Activated CD8-positive, alpha-beta memory T cell treated with anti-CD3 and anti-CD28 coated beads, Interleukin-2, amount 10 ng/mL, durations not matched to agents 7 days and 5 days (primary cell): ENCODE results near the gene ZGPAT. TPM values are rescaled to one million over a fixed set of nuclear protein-coding genes. Genes with fewer than 3 reads are reported as not detected.
"Not testable (repeated sequence)": the region's sequence is repeated elsewhere in the genome, so short reads cannot be mapped to it uniquely, and the experiment has no call there.

Source experiments
- ATAC-seq: fragments of 150-1000 bp; cut with Tn5 transposase; one replicate; pipeline ENCODE4 v1.10.0; 2021; ENCODE audit warnings: moderate library complexity
- CTCF ChIA-PET: fragments of 350-600 bp; sonication (Branson Sonifier 250); formaldehyde crosslinking; loops from one replicate; lab custom pipeline; 2021; ENCODE audit warnings: antibody characterized with exemption; lab: Charles Lee
- DNase-seq: peaks from one replicate; pipeline ENCODE4 v3.0.0-alpha.2; 2020
- H3K27ac Mint-ChIP-seq: one replicate; pipeline ENCODE4 v1.8.0; 2021; ENCODE audit warnings: mild to moderate bottlenecking, mixed read lengths
- H3K27me3 Mint-ChIP-seq: one replicate; pipeline ENCODE4 v1.8.0; 2021; ENCODE audit warnings: mixed read lengths
- H3K36me3 Mint-ChIP-seq: one replicate; pipeline ENCODE4 v1.8.0; 2021; ENCODE audit warnings: mild to moderate bottlenecking, mixed read lengths
- H3K4me1 Mint-ChIP-seq: one replicate; pipeline ENCODE4 v1.8.0; 2021; ENCODE audit warnings: mixed read lengths
- H3K4me3 Mint-ChIP-seq: one replicate; pipeline ENCODE4 v1.8.0; 2021; ENCODE audit warnings: mild to moderate bottlenecking, moderate library complexity, mixed read lengths
- H3K9me3 Mint-ChIP-seq: one replicate; pipeline ENCODE4 v1.8.0; 2022; ENCODE audit warnings: low read depth, mixed read lengths
- total RNA-seq, 2 experiments: library from RNA; stranded (reverse); gene quantifications; one replicate each; pipeline ENCODE4 v1.2.3, GENCODE V29; 2021

ZGPAT gene
- total RNA-seq, 2 experiments from 2014 or later: 38.8 to 54.6 TPM

DNA sequence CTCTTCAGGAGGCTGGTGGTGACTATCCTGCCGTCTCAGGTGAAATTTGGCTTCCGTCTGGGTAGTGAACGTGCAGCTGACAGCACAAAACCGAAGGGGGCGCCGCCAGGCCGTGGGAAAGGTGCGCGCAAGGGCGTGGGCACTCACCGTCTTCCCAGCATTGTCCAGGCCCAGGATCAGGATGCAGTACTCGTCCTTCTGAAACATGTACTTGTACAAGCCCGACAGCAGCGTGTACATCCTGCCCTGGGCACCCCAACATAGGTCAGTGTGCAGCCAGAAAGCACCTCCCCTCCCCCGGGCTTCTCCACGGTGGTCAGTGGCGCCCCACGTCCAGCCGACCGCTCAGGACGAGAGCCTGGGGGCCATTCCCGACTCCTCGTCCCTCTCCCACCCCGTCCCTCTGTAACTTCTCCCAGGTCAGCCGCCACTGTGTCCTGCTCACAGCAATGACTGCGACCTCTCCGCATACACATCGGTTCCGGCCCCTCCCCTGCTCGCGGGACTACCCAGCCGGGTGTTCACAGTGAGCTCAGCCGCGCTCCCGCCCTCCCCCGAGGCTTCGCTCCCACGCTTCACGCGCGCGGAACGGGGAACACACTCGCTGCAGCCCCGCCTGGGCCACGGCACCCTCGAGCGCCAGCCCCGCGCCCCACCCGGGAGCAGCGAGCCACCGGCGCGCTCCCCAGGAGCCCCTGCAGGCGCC lies 834 bp upstream of the ZGPAT start:
- H3K9me3 Mint-ChIP-seq: no peaks in the 10 kb centered on the region
- peaks cover 44% of the 10 kb centered on the region for H3K36me3 Mint-ChIP-seq
- peak overlapping the region; percentile 83 for H3K4me3 Mint-ChIP-seq
- peaks cover 53% of the 10 kb centered on the region for H3K4me1 Mint-ChIP-seq
- DNase-seq (peak; percentile 80), ATAC-seq (peak; percentile 61)
- CTCF ChIA-PET: interaction anchor here (0.7 to 3.9 kb wide), 17 partner anchors 9 to 273 kb away, joined by 3 to 31 read pairs (median 7); partner anchors contain the start of genes LIME1, PRPF6, PTK6 and SAMD10
- H3K27ac Mint-ChIP-seq: peak overlapping the region; percentile 71
- H3K27me3 Mint-ChIP-seq: no peaks in the 10 kb centered on the region

- peaks cover 54% of the 10 kb centered on the region for H3K36me3 Mint-ChIP-seq
- DNase-seq: peak; percentile 43
- CTCF ChIA-PET: interaction anchor here (0.8 to 3.9 kb wide), 17 partner anchors 11 to 349 kb away, joined by 3 to 31 read pairs (median 7); partner anchors contain the start of genes GMEB2, LIME1, PRPF6 and SAMD10
- no peaks in the 10 kb centered on the region for H3K9me3 Mint-ChIP-seq
- no peaks in the 10 kb centered on the region for H3K27me3 Mint-ChIP-seq
- peak; percentile 14 for ATAC-seq
- H3K27ac Mint-ChIP-seq: peak overlapping the region; percentile 77
- H3K4me1 Mint-ChIP-seq: peaks cover 54% of the 10 kb centered on the region
- peak overlapping the region; percentile 83 for H3K4me3 Mint-ChIP-seq
These were observed 686 bp downstream of the ZGPAT start for GRCh38 chr20:63708301-63709148.

- peaks cover under 1% of the 10 kb centered on the region for H3K9me3 Mint-ChIP-seq
- H3K36me3 Mint-ChIP-seq: peaks cover 58% of the 10 kb centered on the region
- ATAC-seq: no peak
- H3K4me1 Mint-ChIP-seq: peaks cover 54% of the 10 kb centered on the region
- no peaks in the 10 kb centered on the region for H3K27me3 Mint-ChIP-seq
- H3K4me3 Mint-ChIP-seq: peak overlapping the region; percentile 83
- H3K27ac Mint-ChIP-seq: no peak overlapping the region
- CTCF ChIA-PET: interaction anchor here (0.8 to 3.9 kb wide), 4 partner anchors 28 to 348 kb away, joined by 3 to 31 read pairs (median 16); partner anchors contain the start of genes LIME1, SLC2A4RG and TPD52L2
- DNase-seq: peak; percentile 40
These were observed 1.3 kb downstream of the ZGPAT start for GRCh38 chr20:63709149-63709527.

- ATAC-seq (no peak), DNase-seq (no peak)
- no peaks in the 10 kb centered on the region for H3K27me3 Mint-ChIP-seq
- no peak overlapping the region for H3K27ac Mint-ChIP-seq
- H3K4me3 Mint-ChIP-seq: no peak overlapping the region
- H3K4me1 Mint-ChIP-seq: peaks cover 50% of the 10 kb centered on the region
- H3K36me3 Mint-ChIP-seq: peaks cover 64% of the 10 kb centered on the region
- peaks cover 5% of the 10 kb centered on the region for H3K9me3 Mint-ChIP-seq
- CTCF ChIA-PET: interaction anchor here (1.8 kb wide), 1 partner anchor 11 kb away, joined by 4 read pairs; no protein-coding TSS in a partner anchor
These were observed 3.3 kb downstream of the ZGPAT start for GRCh38 chr20:63711085-63711645.

- Mint-ChIP-seq H3K4me1 (peaks cover 46% of the 10 kb centered on the region), H3K27me3 (no peaks in the 10 kb centered on the region), H3K4me3 (no peak overlapping the region), H3K9me3 (peaks cover 5% of the 10 kb centered on the region), H3K36me3 (peaks cover 67% of the 10 kb centered on the region), H3K27ac (no peak overlapping the region)
- DNase-seq: no peak
- ATAC-seq: no peak
- CTCF ChIA-PET: interaction anchor here (1.8 kb wide), 1 partner anchor 10 kb away, joined by 4 read pairs; no protein-coding TSS in a partner anchor
These were observed 4.4 kb downstream of the ZGPAT start for GRCh38 chr20:63712191-63712590.

- peaks cover 80% of the 10 kb centered on the region for H3K36me3 Mint-ChIP-seq
- DNase-seq (no peak), ATAC-seq (no peak)
- H3K27ac Mint-ChIP-seq: no peak overlapping the region
- CTCF ChIA-PET: no interaction called here
- H3K4me1 Mint-ChIP-seq: peaks cover 42% of the 10 kb centered on the region
- no peak overlapping the region for H3K4me3 Mint-ChIP-seq
- no peaks in the 10 kb centered on the region for H3K27me3 Mint-ChIP-seq
- peaks cover 14% of the 10 kb centered on the region for H3K9me3 Mint-ChIP-seq
These were observed 7.0 kb downstream of the ZGPAT start for GRCh38 chr20:63714858-63715257.

- Mint-ChIP-seq H3K4me3 (no peak overlapping the region), H3K27ac (no peak overlapping the region)
These were observed 11.2 kb downstream of the ZGPAT start for GRCh38 chr20:63718996-63719395.

DNA sequence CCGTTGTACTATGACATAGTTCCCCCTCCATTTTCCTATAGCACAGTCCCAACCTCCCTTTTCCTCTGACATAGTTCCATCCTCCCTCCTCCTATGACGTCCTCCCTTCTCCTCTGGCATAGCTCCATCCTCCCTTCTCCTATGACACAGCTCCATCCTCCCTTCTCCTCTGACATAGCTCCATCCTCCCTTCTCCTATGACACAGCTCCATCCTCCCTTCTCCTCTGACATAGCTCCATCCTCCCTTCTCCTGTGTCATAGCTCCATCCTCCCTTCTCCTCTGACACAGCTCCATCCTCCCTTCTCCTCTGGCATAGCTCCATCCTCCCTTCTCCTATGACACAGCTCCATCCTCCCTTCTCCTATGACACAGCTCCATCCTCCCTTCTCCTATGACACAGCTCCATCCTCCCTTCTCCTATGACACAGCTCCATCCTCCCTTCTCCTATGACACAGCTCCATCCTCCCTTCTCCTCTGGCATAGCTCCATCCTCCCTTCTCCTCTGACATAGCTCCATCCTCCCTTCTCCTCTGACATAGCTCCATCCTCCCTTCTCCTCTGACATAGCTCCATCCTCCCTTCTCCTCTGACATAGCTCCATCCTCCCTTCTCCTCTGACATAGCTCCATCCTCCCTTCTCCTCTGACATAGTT lies 15.3 kb downstream of the ZGPAT start:
- H3K27me3 Mint-ChIP-seq, ATAC-seq, H3K27ac Mint-ChIP-seq, DNase-seq, H3K4me3 Mint-ChIP-seq: not testable (repeated sequence)
- H3K36me3 Mint-ChIP-seq: peaks cover 70% of the 10 kb centered on the region
- CTCF ChIA-PET: interaction anchor here (0.9 kb wide), 2 partner anchors 9 to 28 kb away, joined by 4 to 5 read pairs; no protein-coding TSS in a partner anchor
- H3K9me3 Mint-ChIP-seq: peaks cover 15% of the 10 kb centered on the region
- H3K4me1 Mint-ChIP-seq: peaks cover 43% of the 10 kb centered on the region

More at GRCh38 chr20:63718996-63719395, 11.2 kb downstream of the ZGPAT start:
- Mint-ChIP-seq H3K9me3 (peaks cover 14% of the 10 kb centered on the region), H3K4me1 (peaks cover 42% of the 10 kb centered on the region), H3K36me3 (peaks cover 76% of the 10 kb centered on the region), H3K27me3 (no peaks in the 10 kb centered on the region)
- CTCF ChIA-PET: interaction anchor here (0.7 to 1.4 kb wide), 5 partner anchors 10 to 181 kb away, joined by 3 to 4 read pairs (median 3); no protein-coding TSS in a partner anchor
- DNase-seq (no peak), ATAC-seq (no peak)

GRCh38 chr20:63730189-63730733 lies 22.4 kb downstream of the ZGPAT start:
- Mint-ChIP-seq H3K36me3 (peaks cover 43% of the 10 kb centered on the region), H3K4me1 (peaks cover 23% of the 10 kb centered on the region)
- not testable (repeated sequence) for H3K4me3 Mint-ChIP-seq

DNA sequence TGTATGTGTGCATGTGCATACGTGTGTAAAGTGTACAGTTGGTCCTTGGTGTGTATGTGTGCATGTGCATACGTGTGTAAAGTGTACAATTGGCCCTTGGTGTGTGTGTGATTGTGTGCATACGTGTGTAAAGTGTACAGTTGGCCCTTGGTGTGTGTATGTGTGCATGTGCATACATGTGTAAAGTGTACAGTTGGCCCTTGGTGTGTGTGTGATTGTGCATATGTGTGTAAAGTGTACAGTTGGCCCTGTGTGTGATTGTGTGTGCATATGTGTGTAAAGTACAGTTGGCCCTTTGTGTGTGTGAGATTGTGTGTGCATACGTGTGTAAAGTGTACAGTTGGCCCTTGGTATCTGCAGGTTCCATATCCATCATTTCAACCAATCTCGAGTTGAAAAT lies 23.6 kb downstream of the ZGPAT start:
- H3K36me3 Mint-ChIP-seq: peaks cover 34% of the 10 kb centered on the region
- H3K27me3 Mint-ChIP-seq: no peaks in the 10 kb centered on the region
- H3K4me1 Mint-ChIP-seq: peaks cover 33% of the 10 kb centered on the region
- no peak for DNase-seq
- H3K4me3 Mint-ChIP-seq: no peak overlapping the region
- no peaks in the 10 kb centered on the region for H3K9me3 Mint-ChIP-seq
- no peak for ATAC-seq
- CTCF ChIA-PET: interaction anchor here (1.0 kb wide), 1 partner anchor 133 kb away, joined by 3 read pairs; the partner anchor contains the start of gene TPD52L2
- H3K27ac Mint-ChIP-seq: no peak overlapping the region

More at GRCh38 chr20:63730189-63730733, 22.4 kb downstream of the ZGPAT start:
- not testable (repeated sequence) for H3K9me3 Mint-ChIP-seq, H3K27me3 Mint-ChIP-seq, H3K27ac Mint-ChIP-seq, ATAC-seq
- DNase-seq: peak; percentile 43
- CTCF ChIA-PET: interaction anchor here (0.7 to 1.0 kb wide), 3 partner anchors 13 to 134 kb away, joined by 3 to 5 read pairs (median 3); partner anchors contain the start of genes ARFRP1, TPD52L2 and ZGPAT

- no peak for ATAC-seq
- CTCF ChIA-PET: no interaction called here
- Mint-ChIP-seq H3K4me3 (no peak overlapping the region), H3K4me1 (peaks cover 30% of the 10 kb centered on the region), H3K27me3 (no peaks in the 10 kb centered on the region), H3K9me3 (no peaks in the 10 kb centered on the region), H3K36me3 (peaks cover 26% of the 10 kb centered on the region), H3K27ac (no peak overlapping the region)
- DNase-seq: no peak
These were observed 24.6 kb downstream of the ZGPAT start for GRCh38 chr20:63732118-63733095.
